Activated CD4-positive, alpha-beta T cell treated with anti-CD3 and anti-CD28 coated beads, Interleukin-10, Interleukin-2, amounts not matched to agents 100 ng/mL and 50 ng/mL, durations not matched to agents 16 hours and 8 hours (primary cell): ENCODE data around the gene DOCK1.

Source experiments
- DNase-seq: peaks from one replicate; pipeline ENCODE4 v3.0.0-alpha.2; 2020

Gene DOCK1

GRCh38 chr10:127415901-127416581, 510.8 kb downstream of the DOCK1 start:
- DNase-seq: no peak

DNA sequence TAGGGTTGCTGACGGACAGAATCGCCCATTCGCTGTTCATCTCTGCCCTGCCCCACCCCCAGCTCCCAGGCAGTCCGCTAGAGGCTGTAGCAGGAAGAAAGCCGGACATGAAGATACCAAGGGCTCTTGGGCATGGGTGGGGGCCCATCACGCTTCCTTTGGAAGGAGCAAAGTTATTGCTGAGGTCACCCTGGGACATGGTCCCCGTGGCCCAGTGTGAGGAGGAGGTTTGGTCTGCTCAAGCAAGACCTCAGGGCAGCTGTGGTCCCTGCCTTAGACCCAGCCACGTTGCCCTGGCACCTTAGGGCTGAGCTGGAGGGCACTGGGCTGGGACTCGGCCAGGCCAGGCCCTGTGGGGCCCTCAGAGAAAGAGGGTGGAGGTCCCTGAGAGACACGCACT, 511.8 kb downstream of the DOCK1 start:
- DNase-seq: no peak

GRCh38 chr10:127417686-127418401, 512.6 kb downstream of the DOCK1 start:
- no peak for DNase-seq

GRCh38 chr10:127418536-127419168, 513.4 kb downstream of the DOCK1 start:
- DNase-seq: no peak

GRCh38 chr10:127420138-127420684, 515.0 kb downstream of the DOCK1 start:
- no peak for DNase-seq

DNA sequence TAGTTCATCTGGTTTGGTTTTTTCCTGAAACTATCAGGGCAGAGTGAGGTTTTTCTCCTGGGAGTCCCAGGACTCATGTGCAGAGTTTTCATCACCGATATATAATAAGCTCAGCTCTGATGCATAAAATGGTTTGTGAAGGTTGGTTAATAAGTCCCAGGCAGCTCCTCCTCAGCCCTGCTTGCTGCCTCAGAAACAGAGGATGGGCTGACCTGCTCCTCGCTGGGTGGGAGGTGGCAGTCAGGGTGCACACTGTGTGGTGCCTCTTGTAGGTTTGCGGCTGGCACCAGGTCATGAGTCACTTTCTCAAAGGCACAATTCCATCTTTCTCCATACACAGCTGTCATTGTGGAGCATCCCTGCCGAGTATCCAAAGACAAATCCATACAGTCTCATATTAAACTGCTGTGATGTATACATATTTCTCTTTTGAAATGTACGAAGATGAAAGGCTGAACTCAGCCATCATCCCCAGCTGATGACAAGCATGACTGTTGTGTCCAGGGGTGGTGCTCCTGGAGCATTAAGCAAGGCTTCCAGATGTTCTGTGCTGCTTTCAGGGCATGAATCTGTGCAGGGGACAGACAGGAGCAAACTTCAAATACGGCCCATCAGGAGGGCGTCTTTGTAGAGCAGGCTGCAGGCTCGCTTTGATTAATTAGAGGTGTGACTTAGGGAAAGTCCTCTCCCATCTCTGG, 518.1 kb downstream of the DOCK1 start:
- DNase-seq: no peak

DNA sequence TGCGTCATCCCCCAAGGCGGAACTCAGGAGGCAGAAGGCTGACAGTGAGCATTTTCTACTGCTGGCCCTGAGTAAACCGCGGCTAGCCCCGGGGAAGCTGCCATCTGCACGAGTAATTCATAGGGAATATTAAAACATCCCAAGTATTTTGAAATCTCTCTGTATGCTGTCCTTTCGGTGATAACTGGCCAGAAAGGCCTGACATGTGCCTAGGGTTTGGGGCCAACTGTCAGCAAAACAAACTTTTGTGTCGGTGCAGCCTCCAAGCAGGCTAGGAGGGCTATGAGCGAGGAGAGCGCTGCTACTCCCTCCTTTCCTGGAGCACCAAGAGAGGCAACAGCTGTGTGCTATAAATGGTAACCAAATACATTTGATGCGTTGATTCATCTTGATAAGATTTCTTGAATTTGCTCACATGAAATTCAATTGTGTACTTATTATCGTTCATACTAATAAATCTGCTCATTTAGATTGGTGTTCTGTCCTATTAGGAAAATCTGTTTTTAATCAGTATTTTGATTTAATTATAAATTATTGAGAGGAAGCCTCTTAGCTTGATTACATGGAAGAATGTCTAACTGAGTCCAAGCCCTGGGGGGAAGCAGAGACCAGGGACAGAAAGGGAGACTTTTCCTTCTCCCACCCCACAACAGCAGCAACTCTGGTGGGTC, 519.5 kb downstream of the DOCK1 start:
- no peak for DNase-seq

GRCh38 chr10:127426746-127427145, 521.5 kb downstream of the DOCK1 start:
- DNase-seq: no peak

GRCh38 chr10:127427926-127428325, 522.7 kb downstream of the DOCK1 start:
- no peak for DNase-seq

DNA sequence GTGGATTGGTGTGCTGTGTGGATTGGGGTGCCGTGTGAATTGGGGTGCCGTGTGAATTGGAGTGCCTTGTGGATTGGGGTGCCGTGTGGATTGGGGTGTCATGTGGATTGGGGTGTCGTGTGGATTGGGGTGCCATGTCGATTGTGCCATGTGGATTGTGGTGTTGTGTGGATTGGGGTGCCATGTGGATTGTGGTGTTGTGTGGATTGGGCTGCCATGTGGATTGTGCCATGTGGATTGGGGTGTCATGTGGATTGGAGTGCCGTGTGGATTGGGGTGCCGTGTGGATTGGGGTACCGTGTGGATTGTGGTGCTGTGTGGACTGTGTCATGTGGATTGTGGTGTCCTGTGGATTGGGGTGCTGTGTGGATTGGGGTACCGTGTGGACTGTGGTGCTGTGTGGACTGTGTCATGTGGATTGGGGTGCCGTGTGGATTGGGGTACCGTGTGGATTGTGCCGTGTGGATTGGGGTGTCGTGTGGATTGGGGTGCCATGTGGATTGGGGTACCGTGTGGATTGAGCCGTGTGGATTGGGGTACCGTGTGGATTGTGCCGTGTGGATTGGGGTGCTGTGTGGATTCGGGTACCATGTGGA, 523.3 kb downstream of the DOCK1 start:
- no peak for DNase-seq

DNA sequence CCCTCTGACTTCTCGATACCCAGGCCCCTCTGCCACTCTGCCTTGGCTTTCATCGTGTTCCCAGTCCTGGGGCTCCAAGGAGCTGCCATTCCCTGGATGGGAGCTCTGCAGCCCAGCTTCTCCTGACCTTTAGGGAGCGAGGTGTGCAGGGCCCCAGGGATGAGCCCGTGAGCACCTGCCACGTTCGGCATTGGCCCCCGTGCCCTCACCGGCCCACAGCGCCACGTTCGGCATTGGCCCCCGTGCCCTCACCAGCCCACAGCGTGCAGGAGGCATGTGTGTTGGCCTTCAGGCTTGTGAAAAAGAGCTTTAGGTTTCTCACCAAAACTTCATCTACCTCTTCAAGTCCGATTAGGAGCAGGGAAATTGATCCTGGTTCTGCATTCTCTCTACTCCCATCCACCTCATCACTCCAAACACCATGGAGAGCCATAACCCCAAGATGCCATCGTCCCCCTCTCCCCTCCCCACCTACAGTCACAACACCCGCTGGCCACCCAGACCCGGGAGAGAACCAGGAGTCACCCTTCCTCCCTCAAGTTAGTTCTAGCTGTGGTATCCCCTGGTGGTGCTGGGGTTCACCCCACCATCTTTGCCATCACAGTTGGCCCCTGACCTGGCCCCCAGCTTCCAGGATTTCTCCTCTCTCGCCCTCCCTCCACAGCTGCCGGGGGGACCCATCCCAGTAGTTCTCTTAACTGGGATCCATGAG, 524.5 kb downstream of the DOCK1 start:
- DNase-seq: no peak

DNA sequence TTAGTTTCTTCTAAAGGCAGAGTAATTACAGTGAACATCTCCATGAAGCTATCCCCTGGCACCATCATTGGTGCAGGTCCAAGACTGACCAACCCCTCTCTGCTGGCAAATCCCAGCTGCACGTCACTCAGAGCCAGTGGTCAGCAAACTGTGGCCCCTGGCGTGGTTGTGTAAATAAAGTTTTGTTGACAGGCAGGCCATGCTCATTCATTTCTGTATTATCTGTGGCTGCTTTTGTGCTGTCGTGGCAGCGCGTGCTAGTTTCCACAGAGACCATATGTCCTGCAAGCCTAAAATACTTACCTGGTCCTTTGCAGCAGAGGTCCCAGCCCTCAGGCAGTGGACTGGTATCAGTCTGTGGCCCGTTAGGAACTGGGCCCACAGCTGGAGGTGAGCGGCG, 526.3 kb downstream of the DOCK1 start:
- no peak for DNase-seq

DNA sequence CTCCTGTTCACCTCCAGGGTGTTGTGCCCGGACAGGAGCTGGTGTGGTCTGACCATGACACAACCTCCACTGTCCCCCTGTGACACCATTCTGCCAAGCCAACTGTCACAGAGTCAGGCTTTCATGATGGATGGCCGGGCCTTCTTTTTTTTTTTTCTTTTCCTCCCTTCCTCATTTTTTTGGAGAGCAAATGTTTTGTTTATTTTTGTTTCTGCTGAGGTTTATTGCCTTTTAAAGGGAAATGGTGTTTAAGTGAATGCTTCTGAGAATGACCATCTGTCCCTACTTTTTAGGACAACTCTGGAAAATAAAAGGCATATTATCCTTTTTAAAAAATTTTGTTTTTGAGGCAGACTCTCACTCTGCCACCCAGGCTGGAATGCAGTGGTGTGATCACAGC, 528.8 kb downstream of the DOCK1 start:
- DNase-seq: no peak

- no peak for DNase-seq
Observed at GRCh38 chr10:127435246-127435645, 530.0 kb downstream of the DOCK1 start.

DNA sequence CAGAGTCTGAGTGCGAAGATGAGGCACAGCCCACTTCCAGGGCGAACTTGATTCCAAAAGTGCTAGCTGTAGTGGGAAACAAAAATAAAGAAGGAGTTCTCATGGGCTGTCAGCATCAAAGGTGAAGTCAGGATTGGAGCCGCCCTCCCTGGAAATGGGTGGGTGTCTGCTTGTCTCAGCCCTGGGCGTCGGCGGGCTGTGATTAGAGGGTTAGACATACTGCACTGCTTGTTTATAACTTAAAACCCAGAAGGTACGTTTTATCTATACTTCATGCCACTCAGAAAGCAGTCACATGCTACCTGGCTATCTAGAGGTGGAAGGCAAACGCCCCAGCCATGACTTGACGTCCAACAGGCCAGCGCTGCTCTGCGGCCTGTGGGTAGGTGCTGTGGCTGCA, 535.1 kb downstream of the DOCK1 start:
- no peak for DNase-seq

- DNase-seq: no peak
Observed at GRCh38 chr10:127441350-127442219, 536.4 kb downstream of the DOCK1 start.

DNA sequence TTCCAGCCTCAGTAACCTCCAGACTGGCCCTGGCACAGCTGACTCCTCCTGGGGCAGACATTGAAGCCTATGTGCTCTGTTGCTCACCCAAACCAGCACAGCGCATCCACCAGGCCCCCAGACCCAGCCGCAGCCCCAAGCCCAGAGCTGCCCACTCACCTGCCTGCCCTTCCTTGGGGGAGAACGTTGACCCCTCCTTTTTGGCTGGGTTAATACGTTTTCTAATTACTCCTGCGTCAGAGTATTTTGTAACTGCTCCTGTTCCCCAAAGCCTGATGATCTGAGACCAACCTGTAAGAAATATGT, 536.9 kb downstream of the DOCK1 start:
- no peak for DNase-seq

DNA sequence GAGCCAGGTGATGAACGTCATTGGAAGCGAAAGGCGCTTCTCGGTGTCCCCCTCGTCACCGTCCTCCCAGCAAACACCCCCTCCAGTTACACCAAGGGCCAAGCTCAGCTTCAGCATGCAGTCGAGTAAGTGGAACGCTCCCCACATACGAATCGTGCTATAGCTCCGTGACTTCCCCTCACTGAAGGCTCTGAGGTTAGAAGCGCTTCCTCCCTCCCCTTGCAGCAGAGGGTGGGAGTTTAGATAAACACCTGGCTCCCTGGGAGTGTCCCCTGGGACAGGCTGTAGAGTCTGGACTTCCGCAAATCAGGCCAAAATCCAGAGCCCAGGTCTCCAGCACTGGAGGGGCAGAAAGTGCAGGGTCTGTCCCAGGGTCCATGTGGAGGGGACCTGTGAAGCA, 538.9 kb downstream of the DOCK1 start:
- no peak for DNase-seq

DNA sequence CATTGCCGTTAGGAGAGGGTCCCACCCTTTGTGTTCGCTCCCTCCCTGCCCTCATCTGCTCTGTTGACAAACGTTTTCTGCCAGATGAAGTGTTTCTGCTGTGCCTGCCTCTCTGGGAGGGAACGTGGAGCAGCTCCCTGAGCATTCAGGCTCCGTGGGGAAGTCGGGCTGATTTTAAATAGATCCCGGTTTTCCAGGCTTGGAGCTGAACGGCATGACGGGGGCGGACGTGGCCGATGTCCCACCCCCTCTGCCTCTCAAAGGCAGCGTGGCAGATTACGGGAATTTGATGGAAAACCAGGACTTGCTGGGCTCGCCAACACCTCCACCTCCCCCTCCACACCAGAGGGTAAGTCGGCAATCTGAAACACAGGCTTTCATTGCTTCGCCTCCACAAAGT, 542.0 kb downstream of the DOCK1 start:
- no peak for DNase-seq

- no peak for DNase-seq
Observed at GRCh38 chr10:127449490-127449889, 544.3 kb downstream of the DOCK1 start.

DNA sequence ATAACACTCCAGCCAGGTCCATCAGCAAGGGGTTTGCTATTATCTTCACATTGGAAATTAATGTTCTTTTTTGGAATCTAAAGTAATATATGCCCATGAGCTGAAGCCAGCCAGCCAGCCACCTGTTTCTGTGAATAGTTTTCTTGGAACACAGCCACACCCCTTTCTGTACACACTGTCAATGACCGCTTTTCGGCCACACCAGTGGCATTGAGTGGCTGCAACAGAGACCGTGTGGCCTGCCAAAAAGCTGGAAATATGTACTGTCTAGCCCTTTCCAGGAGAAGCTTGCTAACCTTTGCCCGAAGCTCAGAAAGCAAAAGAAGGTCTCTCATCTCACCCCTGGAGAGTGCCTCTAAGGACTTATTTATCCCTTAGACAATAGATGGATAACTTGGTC, 545.4 kb downstream of the DOCK1 start:
- DNase-seq: no peak
